T-helper 2 cell (primary cell): ENCODE results near the gene HAAO.
"Not testable (repeated sequence)": the region's sequence is repeated elsewhere in the genome, so short reads cannot be mapped to it uniquely, and the experiment has no call there.

Experiments
- DNase-seq, 5 experiments: peaks; one replicate each; pipeline versions ENCODE4 v3.0.0 to v3.0.0-alpha.2; 2012 to 2022

Gene HAAO

GRCh38 chr2:42743659-42743990 lies 48.8 kb downstream of the HAAO start:
- DNase-seq = no peak

DNA sequence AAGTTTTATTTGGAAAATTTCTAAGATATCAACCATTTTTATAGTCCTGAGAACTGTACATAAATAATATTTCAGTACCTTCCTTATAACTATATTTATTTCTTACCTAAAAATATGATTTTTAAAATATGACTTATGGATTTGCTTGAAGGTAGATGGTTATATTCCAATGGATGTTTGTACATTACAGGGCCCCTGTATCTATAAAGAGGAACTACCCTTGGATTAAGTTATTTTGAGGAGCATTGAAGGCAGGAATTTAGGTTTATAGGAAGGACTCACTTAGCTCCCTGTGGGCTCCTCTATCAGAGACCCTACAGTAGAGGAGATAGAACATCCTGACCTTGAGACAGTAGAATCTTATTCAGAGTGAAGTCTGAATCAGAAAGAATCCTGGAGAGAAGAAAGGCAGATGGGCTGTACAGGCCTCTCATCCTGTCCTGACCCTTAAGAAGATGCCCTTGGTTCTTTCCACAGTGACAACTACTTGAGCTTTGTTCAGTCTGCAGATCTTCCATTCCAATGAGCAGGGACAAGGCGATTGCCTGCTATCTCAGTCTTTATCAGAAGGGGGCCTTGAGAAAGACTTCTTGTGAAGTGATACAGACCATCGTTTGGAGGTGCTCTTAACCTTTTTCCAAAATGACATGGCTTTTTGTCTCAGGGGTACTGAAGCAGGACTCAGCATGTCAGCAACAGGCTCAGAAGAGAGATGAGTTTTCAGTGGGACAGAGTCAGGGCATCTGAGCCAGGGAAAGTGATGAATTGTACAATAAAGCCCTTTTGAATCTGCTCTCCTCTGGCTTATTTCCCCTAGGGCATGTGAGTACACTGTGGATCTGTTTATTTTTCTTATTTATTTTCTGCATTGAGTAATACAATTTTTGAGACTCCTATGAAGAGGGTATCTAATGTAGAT lies 49.4 kb downstream of the HAAO start:
- no peak for DNase-seq

GRCh38 chr2:42741140-42741539 lies 51.2 kb downstream of the HAAO start:
- DNase-seq = peak in 1 of 5 experiments; percentile 23

- DNase-seq = no peak
Measured at GRCh38 chr2:42736598-42737322, 55.6 kb downstream of the HAAO start.

GRCh38 chr2:42733852-42734251 lies 58.5 kb downstream of the HAAO start:
- DNase-seq = no peak

GRCh38 chr2:42731316-42731715 lies 61.1 kb downstream of the HAAO start:
- not testable (repeated sequence) for DNase-seq

GRCh38 chr2:42726680-42727079 lies 65.7 kb downstream of the HAAO start:
- DNase-seq = no peak

DNA sequence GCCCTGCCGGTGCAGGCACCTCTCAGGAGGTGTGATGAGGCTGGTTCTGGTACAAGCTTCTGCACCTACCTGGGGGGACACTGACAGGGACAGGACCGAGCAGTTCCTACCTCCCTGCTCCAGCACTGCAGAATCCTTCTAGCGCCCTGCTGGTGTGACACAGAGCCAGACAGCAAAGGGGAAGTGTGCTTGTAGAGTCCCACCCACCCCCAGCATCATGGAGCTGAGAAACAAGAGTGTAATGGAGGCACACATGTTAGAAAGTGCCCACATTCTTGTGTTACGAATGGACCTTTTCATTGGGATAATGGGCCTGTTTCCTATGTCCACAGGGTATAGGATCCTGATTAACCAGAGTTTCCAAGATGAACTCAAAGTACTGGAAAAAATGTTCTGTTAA lies 66.7 kb downstream of the HAAO start:
- no peak for DNase-seq

- no peak for DNase-seq
Measured at GRCh38 chr2:42724886-42725285, 67.5 kb downstream of the HAAO start.

GRCh38 chr2:42723465-42723864 lies 68.9 kb downstream of the HAAO start:
- no peak for DNase-seq

- DNase-seq = peak in 1 of 5 experiments; percentile 92
Measured at GRCh38 chr2:42722320-42723190, 69.8 kb downstream of the HAAO start.

GRCh38 chr2:42721898-42722297 lies 70.5 kb downstream of the HAAO start:
- no peak for DNase-seq
